Fibroblast of skin of scalp (primary cell): Measurements from ENCODE around the gene REEP5. TPM values are rescaled to one million over a fixed set of nuclear protein-coding genes. Genes with fewer than 3 reads are reported as not detected.
"Not testable (repeated sequence)": the region's sequence is repeated elsewhere in the genome, so short reads cannot be mapped to it uniquely, and the experiment has no call there.

Experiments
- DNase-seq: peaks from one replicate; pipeline ENCODE4 v3.0.0-alpha.2; 2013
- polyA plus RNA-seq, 2 experiments: library from polyadenylated mRNA; unstranded; fragments of 120-200 nt; gene quantifications; one replicate each; pipeline ENCODE4 v1.2.1, GENCODE V29; 2013; ENCODE audit not compliant: insufficient read length in 2 of 2

REEP5 gene
- 98.1 TPM for polyA plus RNA-seq (2013, experiment 1 of 2; ENCODE audit: insufficient read length)
- 91.1 TPM for polyA plus RNA-seq (2013, experiment 2 of 2; ENCODE audit: insufficient read length)

GRCh38 chr5:112921833-112922817, at the start of gene REEP5:
Gene REEP5, minus strand, starts transcription at chr5:112922227. Its CDS starts 37 bp downstream, at chr5:112922190.
- DNase-seq = peak; percentile 85

GRCh38 chr5:112971276-112971675, 49.2 kb upstream of the REEP5 start:
- no peak for DNase-seq

GRCh38 chr5:112968411-112969106, 46.5 kb upstream of the REEP5 start:
- DNase-seq = no peak

- DNase-seq = no peak
Observed at GRCh38 chr5:112967520-112968083, 45.6 kb upstream of the REEP5 start.

GRCh38 chr5:112965733-112966306, 43.8 kb upstream of the REEP5 start:
- no peak for DNase-seq

- not testable (repeated sequence) for DNase-seq
Observed at GRCh38 chr5:112963374-112963733, 41.3 kb upstream of the REEP5 start.

GRCh38 chr5:112960863-112961504, 39.0 kb upstream of the REEP5 start:
- no peak for DNase-seq

- DNase-seq = no peak
Observed at GRCh38 chr5:112960315-112960714, 38.3 kb upstream of the REEP5 start.

- DNase-seq = peak; percentile 56
Observed at GRCh38 chr5:112959872-112960271, 37.8 kb upstream of the REEP5 start.

- DNase-seq = peak; percentile 97
Observed at GRCh38 chr5:112958093-112959088, 36.4 kb upstream of the REEP5 start.

GRCh38 chr5:112957036-112957808, 35.2 kb upstream of the REEP5 start:
- DNase-seq = no peak

- DNase-seq = no peak
Observed at GRCh38 chr5:112956606-112957005, 34.6 kb upstream of the REEP5 start.

- DNase-seq = no peak
Observed at GRCh38 chr5:112951124-112951702, 29.2 kb upstream of the REEP5 start.

- DNase-seq = no peak
Observed at GRCh38 chr5:112948458-112948857, 26.4 kb upstream of the REEP5 start.

- no peak for DNase-seq
Observed at GRCh38 chr5:112940670-112941069, 18.6 kb upstream of the REEP5 start.

- no peak for DNase-seq
Observed at GRCh38 chr5:112938286-112938685, 16.3 kb upstream of the REEP5 start.

- peak; percentile 55 for DNase-seq
Observed at GRCh38 chr5:112935675-112936074, 13.6 kb upstream of the REEP5 start.

GRCh38 chr5:112934366-112934663, 12.3 kb upstream of the REEP5 start:
- DNase-seq = no peak

GRCh38 chr5:112933651-112934365, 11.8 kb upstream of the REEP5 start:
- peak; percentile 76 for DNase-seq
